H54 (cell line): Measurements from ENCODE around the gene ISYNA1.

Source experiments
- DNase-seq: peaks from one replicate; pipeline ENCODE4 v3.0.0; 2011; ENCODE audit warnings: low spot score, mixed read lengths; ENCODE audit not compliant: insufficient read length
- FAIRE-seq: peaks from 3 replicates; lab custom pipeline; 2011; peaks lifted over from hg19 to GRCh38; lab: Jason Lieb, UNC
- POLR2A ChIP-seq: IDR thresholded peaks from 2 replicates; pipeline ENCODE4 v1.6.1; 2011; ENCODE audit warnings: low read depth, mild to moderate bottlenecking, low read length

Gene ISYNA1

DNA sequence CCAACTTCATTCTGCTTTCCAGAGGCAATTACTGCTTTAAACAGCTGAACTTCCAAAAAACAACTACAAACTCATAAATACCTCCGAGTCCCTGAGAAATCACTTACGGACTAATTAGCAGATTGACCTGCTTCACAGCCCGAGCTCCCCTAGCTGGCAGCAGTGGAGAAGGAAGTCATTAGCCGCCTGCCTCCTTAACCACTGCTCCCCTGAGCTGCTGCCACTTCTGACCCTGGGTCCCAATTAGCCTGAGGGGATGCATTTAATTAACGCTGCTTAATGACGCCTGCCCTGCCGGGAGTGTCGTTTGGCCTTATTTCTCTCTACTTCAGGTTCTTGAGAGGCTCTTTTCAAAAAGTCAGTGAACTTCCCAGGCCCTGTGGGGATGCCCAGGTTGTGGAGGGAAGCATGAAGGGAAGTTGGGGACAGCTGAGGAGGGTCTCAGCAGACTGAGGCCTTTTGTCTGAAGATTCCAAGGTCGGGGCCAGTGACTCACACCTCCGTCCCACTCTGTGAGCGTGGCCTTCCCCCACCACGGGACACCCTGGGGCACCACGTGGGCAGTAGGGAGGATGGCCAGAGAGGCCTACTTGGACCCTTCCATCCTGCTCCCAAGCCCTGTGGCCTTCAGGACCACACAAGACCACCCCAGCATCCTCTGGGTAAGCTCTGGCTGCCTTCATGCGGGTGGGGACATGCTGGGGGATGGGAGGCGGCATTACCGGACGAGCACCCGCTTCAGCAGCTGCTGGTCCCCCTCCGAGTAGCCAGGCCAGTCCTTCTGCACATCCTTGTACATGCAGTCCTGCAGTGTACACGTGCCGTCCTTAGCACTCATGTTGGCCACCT, 19.8 kb upstream of the ISYNA1 start:
- DNase-seq (no peak), FAIRE-seq (no peak)

DNA sequence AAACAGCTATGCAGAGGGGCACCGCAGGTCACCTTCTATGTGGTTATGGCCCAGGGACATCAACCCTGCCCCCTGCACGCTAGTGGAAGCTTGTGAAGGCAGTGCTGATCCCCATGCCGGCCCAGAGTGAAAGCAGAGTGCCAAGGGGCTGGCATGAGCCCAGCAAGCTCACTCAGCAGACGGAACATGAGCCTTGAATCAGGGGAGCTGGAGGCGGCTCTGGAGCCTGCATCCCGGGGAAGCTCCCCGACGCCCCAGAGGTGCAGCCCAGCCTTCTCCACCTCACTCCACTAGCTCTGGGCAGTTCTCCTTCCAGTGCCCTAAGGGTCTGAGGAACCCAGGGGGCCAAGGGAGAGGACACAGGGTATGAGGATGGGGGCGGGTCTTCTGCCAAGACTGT, 19.0 kb upstream of the ISYNA1 start:
- no peak for TF ChIP-seq POLR2A
- DNase-seq (no peak), FAIRE-seq (no peak)

More for the DNA sequence above, 19.8 kb upstream of the ISYNA1 start:
- TF ChIP-seq POLR2A: no peak

DNA sequence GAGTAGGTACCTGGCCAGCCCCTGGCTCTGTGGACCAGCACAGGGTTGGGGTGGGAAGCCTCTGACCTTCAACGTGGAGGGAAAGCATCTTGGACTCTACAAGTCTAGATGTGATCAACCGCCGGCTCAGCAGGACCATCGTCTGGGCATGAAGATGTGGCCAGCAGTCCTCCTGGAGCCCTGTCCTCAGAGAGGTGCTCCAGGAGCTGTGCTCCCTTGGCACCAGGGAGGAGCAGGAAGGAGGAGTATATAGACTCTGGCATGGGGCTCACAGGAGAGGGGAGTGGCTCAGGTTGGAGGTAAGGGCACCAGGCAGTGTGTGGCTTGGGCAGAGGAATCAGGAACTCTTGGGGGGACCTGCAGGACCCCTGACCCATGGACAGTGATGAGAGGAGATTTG, 18.3 kb upstream of the ISYNA1 start:
- no peak for FAIRE-seq
- no peak for TF ChIP-seq POLR2A

DNA sequence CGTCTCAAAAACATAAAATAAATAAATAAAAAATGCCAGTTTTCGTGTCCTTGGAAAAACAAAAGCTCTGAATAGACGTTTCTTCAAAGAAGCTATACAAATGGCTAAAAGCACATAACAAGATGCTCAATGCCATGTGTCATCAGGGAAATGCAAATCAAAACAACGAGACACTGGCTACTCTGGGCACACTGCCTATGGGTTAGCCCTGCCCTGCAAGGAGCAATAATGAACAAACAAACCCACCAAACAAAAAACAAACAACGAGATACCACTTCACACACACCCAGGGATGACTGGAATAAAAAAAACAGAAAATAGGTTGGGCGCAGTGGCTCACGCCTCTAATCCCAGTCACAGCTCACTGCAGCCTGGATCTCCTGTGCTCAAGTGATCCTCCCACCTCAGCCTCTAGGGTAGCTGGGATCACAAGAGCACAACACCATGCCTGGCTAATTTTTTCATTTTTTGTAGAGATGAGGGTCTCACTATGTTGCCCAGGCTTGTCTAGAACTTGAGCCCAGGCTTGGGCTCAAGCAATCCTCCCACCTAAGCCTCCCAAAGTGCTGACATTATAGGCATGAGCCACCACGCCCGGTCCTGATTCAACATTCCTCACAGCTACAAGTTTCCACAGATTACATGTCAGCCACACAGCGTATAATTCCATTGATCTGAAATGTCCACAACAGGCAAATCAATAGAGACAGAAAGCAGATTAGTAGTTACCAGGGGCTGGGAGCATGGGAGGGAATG, 15.5 kb upstream of the ISYNA1 start:
- no peak for TF ChIP-seq POLR2A
- no peak for FAIRE-seq
- DNase-seq: no peak

More for the DNA sequence above, 18.3 kb upstream of the ISYNA1 start:
- no peak for DNase-seq

DNA sequence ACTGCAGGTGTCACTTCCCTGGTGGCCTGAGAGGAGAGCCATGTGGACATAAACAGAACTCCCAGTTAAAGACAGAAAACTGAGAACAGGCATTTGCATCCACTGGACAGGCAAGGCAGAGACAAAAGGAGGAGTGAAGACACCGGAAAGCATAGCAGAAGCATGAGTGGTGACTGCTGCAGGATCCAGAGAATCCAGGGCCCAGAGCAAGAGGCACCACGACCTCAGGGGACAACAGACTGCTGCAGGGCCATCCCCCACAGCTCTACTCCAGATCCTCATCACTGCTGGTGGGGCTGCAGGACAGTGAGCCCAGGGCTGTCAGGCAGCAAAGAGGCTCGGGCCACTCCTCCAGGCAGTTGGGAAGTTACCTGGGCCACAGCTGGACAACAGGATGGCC, 14.5 kb upstream of the ISYNA1 start:
- no peak for TF ChIP-seq POLR2A
- FAIRE-seq: no peak
- no peak for DNase-seq

DNA sequence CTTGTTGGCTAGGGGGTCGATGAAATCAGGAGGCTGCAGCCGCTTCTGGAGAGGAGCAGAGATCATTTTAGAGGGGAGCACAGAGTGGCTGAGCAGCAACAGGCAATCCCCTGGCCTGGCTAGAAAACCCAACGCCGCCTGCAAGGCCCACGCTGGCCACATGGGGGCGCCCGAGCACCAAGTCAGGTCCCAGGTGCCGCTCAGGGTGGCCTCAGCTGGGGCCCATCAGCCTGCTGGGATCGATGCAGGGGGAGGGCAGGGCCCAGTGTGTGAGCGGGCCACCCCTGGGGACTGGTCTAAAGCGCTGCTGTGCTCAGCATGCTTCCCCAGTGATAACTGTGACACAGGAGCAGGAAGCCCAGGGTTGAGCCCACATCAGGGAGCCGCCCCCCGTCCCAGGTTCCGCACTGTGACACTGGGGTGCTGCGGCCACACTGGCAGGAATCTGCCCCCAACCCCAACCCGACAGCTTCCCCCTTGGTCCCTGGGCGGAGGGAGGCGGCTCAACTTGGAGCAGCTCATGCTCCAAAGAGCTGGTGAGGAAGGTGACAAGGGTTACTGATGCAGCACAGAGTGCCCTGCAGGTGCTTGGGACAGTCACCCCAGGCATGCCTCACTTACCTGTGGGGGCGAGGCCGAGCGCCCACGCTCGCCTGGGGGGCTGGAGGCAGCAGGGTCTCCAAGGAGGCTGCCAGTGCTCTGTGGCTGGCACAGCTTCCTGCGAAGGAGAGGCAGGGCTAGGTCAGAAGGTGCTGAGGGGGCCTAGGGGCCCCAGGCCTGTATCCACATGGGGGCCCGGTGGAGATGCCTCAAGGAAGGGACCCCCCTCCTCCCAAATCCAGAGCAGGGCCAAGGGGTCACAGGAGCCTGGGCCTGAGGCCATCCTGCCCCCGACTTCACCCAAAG, 13.3 kb upstream of the ISYNA1 start:
- peak; percentile 84 for DNase-seq
- no peak for TF ChIP-seq POLR2A
- no peak for FAIRE-seq

DNA sequence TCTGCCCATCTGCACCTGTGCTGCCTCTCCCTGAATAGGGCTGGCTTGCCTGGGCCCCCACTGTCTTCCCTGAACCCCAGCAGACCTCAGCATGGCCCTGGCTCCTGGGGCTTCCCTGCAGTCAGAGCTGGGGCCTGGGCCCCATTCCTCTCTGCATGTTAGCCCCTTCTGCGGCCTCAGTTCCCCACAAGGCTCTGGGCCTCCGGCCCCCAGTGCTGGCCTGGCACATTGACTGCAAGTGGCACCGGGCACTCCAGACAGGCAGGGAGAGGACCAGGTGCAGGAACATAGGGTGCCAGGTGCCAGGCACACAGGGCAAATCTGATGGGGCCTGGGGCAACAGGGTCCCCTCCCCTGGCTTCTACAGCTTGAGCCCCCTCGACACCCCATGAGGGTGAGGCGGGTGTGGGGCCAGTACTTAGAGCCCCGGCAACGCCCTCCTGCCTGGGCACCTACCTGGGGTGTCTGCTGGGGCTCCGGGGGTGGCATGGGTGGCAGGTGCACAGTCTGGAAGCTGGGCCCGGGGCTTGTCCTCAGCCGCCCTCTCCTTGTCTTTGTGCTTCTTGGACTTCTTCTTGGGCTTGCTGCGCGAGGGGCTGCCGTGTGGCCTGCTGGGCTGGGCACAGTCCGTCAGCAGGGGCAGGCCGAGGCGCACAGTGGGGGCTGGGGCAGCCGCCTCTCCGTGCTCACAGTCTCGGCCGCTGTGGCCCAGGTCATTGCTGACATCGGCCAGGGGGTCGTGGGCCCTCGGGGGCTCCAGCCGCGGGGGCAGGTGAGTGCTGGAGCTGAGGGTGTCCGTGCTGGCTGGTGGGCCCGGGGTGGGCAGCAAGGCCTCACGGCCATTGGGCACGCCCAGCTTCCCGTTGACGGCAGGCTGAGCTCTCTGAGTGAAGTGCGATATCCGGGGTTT, 12.3 kb upstream of the ISYNA1 start:
- TF ChIP-seq POLR2A: no peak
- FAIRE-seq: no peak

DNA sequence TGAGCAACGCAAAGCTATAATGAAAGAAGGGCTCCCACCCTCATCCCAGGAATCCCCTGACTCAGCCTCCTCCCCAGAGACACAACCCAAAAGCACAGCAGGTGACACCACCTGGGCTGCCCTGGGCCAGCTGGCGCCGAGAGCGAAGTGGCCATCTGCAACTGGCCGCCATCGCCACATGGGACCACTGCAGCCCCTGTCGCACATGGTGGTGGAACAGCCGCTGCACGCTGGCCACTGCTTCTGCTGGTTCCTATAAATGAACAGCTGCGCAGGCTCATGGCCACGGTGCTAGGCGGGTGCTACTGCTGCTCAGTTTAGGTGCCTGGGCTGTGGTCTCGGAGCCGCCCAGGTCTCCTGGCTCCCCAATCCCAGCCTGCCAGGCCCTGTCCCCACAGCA, 11.6 kb upstream of the ISYNA1 start:
- TF ChIP-seq POLR2A: no peak
- DNase-seq (no peak), FAIRE-seq (no peak)

More for the DNA sequence above, 12.3 kb upstream of the ISYNA1 start:
- no peak for DNase-seq

DNA sequence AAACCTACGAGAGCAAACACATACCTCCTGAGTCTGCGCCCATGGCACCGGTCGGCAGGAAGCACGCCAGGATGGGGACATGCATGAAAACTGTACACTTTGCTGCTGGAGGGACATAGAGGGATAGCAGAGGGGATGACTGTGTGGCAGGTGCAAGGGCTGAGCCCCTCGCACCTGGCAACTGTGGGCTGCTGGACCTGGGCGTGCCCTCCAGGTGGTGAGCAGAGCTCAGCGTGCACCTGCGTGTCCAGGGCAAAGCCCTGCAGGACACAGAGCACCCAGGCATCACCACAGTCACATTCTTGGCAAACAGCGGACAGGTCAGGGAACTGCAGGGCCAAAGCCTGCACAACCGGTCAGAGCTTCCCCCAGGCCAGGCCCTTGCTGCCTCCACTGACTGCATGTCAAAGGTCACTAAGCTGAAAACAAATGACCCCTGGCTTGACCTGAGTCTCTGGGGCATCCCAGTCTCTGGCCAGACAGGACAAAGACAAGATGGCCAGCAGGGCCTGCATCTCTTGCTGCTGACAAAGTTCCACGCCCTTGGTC, 9.0 kb upstream of the ISYNA1 start:
- FAIRE-seq (no peak), DNase-seq (no peak)
- TF ChIP-seq POLR2A: no peak

DNA sequence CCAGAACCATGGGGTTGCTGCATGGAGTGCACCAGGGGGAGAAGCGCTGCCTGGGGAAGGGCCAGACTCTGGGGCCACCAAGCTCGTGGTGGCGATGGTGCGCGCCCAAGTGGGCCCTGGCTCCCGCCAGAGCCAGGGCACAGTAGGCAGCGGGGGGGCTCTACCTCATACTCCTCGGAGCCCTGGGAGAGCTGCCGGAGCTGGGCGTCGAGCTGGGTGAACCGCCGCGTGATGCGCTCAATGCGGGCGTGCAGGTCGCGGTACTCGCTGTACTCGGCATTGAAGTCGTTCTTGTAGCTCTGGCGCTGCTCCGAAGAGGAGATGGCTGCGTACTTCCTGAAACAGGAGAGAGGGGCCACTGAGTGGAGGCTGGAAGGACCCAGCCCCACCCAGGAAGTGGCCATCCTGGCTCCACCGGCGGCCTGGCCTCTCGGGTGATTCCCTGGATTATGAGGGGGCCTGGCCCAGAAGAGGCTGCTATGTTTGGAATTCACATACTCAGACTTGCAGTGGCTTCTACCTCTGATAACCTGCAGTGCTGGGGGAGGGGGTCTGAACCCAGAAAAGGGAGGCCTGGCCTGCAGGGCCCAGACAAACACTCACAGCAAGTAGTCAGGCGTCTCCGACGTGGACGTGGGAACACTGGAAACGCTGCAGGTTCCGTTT, 8.3 kb upstream of the ISYNA1 start:
- DNase-seq (no peak), FAIRE-seq (no peak)

DNA sequence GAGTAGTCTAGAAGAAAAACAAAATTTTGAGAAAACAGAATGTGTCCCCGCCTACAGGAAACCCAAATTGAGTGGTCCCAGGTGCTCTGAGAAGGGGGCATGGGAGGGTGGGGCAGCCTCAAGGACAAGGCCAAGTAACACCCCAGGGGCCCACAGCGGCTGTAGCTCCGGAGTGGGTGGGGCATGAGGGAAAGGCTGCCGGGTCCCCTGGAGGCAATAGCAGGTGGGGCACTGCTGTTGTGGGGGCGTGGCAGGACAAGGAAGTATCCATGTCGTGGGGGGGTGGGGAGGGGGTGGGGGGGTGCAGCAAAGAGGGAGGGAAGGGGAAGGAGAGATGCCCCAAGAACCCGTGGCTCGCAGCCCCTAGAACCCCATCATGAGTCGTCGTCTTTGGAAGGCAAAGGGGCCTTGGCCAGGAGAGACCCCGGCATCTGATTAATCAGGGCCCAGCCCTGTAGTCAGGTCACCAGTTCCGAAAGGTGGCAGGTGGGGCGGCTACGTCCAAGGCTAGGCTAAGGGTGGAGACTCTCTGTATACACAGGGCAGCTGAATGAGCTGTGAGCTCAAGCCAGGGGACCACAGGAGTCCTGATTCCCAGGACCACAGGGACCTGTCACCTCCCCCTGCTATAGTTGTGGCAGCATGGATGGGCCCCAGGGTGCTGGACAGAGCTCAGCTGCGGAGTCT, 7.5 kb upstream of the ISYNA1 start:
- TF ChIP-seq POLR2A: no peak
- no peak for DNase-seq
- FAIRE-seq: no peak

More for the DNA sequence above, 8.3 kb upstream of the ISYNA1 start:
- TF ChIP-seq POLR2A: no peak
